ENCODE measurements around the gene ABCA12.
"Not testable (repeated sequence)": the region's sequence is repeated elsewhere in the genome, so short reads cannot be mapped to it uniquely, and the experiment has no call there.

DNA sequence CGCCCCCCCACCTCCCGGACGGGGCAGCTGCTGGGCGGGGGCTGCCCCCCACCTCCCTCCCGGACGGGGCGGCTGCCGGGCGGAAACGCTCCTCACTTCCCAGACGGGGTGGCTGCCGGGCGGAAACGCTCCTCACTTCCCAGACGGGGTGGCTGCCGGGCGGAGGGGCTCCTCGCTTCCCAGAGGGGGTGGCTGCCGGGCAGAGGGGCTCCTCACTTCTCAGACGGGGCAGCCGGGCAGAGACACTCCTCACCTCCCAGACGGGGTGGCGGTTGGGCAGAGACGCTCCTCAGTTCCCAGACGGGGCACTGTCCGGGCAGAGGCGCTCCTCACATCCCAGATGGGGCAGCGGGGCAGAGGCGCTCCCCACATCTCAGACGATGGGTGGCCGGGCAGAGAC lies 24.9 kb upstream of the ABCA12 start:
- TF ChIP-seq MAFK (IDR thresholded peaks at IDR 0.05; ENCODE audit: low read depth, low read length); YY1 (IDR thresholded peaks at IDR 0.05; ENCODE audit: low read depth, low read length); CHD2 (IDR thresholded peaks at IDR 0.05; ENCODE audit: low read length); CREB1 (IDR thresholded peaks at IDR 0.05); JUN (IDR thresholded peaks at IDR 0.05; ENCODE audit: low read depth, low read length); CEBPB (IDR thresholded peaks at IDR 0.05; ENCODE audit: low read depth, low read length); POLR2AphosphoS5 (IDR thresholded peaks at IDR 0.05; ENCODE audit: low read depth, low read length); RAD21 (IDR thresholded peaks at IDR 0.05 in 1 of 2, conservative IDR thresholded peaks at IDR 0.05 in 1 of 2; ENCODE audit: low read depth in 2 of 2, low read length in 2 of 2); SIX5 (IDR thresholded peaks at IDR 0.05; ENCODE audit: low read depth, low read length): not testable (repeated sequence)
- TF ChIP-seq, protein P1, sequence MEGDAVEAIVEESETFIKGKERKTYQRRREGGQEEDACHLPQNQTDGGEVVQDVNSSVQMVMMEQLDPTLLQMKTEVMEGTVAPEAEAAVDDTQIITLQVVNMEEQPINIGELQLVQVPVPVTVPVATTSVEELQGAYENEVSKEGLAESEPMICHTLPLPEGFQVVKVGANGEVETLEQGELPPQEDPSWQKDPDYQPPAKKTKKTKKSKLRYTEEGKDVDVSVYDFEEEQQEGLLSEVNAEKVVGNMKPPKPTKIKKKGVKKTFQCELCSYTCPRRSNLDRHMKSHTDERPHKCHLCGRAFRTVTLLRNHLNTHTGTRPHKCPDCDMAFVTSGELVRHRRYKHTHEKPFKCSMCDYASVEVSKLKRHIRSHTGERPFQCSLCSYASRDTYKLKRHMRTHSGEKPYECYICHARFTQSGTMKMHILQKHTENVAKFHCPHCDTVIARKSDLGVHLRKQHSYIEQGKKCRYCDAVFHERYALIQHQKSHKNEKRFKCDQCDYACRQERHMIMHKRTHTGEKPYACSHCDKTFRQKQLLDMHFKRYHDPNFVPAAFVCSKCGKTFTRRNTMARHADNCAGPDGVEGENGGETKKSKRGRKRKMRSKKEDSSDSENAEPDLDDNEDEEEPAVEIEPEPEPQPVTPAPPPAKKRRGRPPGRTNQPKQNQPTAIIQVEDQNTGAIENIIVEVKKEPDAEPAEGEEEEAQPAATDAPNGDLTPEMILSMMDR (IDR thresholded peaks at IDR 0.05; ENCODE audit: control extremely low read depth in 1 of 3, insufficient read depth in 1 of 3, low read depth in 1 of 3, low read length in 3 of 3), result not testable (repeated sequence)
